ENCODE results near the gene MRGPRF.

Gene MRGPRF

GRCh38 chr11:68999093-68999747 lies 13.8 kb downstream of the MRGPRF start:
- Mint-ChIP-seq H3K9me3 (no peaks in the 10 kb centered on the region), H3K4me1 (ENCODE audit: low read depth) (no peaks in the 10 kb centered on the region), H3K27ac (no peak overlapping the region), H3K27me3 (peaks cover 21% of the 10 kb centered on the region), H3K4me3 (no peak overlapping the region), H3K36me3 (ENCODE audit: low read depth) (no peaks in the 10 kb centered on the region)
- intact Hi-C loops (cut with micrococcal nuclease), result no loop called here

- Mint-ChIP-seq H3K27me3 (peaks cover 24% of the 10 kb centered on the region), H3K4me3 (no peak overlapping the region), H3K9me3 (no peaks in the 10 kb centered on the region), H3K27ac (no peak overlapping the region), H3K4me1 (ENCODE audit: low read depth) (no peaks in the 10 kb centered on the region), H3K36me3 (ENCODE audit: low read depth) (no peaks in the 10 kb centered on the region)
- intact Hi-C loops (cut with micrococcal nuclease), result no loop called here
These were observed 14.6 kb downstream of the MRGPRF start for GRCh38 chr11:68998390-68998911.

GRCh38 chr11:68997995-68998348 lies 15.1 kb downstream of the MRGPRF start:
- H3K27me3 Mint-ChIP-seq, result peaks cover 27% of the 10 kb centered on the region

GRCh38 chr11:68997124-68997994 lies 15.7 kb downstream of the MRGPRF start:
- Mint-ChIP-seq H3K4me3 (no peak overlapping the region), H3K27ac (no peak overlapping the region), H3K9me3 (no peaks in the 10 kb centered on the region), H3K4me1 (ENCODE audit: low read depth) (no peaks in the 10 kb centered on the region), H3K27me3 (peaks cover 31% of the 10 kb centered on the region), H3K36me3 (ENCODE audit: low read depth) (no peaks in the 10 kb centered on the region)
- intact Hi-C loops (cut with micrococcal nuclease), result no loop called here

More at GRCh38 chr11:68997995-68998348, 15.1 kb downstream of the MRGPRF start:
- no peaks in the 10 kb centered on the region for H3K9me3 Mint-ChIP-seq
- no peaks in the 10 kb centered on the region for H3K36me3 Mint-ChIP-seq (ENCODE audit: low read depth)
- H3K27ac Mint-ChIP-seq, result no peak overlapping the region
- H3K4me1 Mint-ChIP-seq (ENCODE audit: low read depth), result no peaks in the 10 kb centered on the region
- intact Hi-C loops (cut with micrococcal nuclease), result no loop called here
- no peak overlapping the region for H3K4me3 Mint-ChIP-seq

- H3K4me1 Mint-ChIP-seq (ENCODE audit: low read depth), result no peaks in the 10 kb centered on the region
- H3K27me3 Mint-ChIP-seq, result peaks cover 36% of the 10 kb centered on the region
- no peaks in the 10 kb centered on the region for H3K9me3 Mint-ChIP-seq
- intact Hi-C loops (cut with micrococcal nuclease), result no loop called here
- H3K27ac Mint-ChIP-seq, result no peak overlapping the region
- no peak overlapping the region for H3K4me3 Mint-ChIP-seq
- no peaks in the 10 kb centered on the region for H3K36me3 Mint-ChIP-seq (ENCODE audit: low read depth)
These were observed 16.5 kb downstream of the MRGPRF start for GRCh38 chr11:68996376-68997123.

- H3K4me3 Mint-ChIP-seq, result no peak overlapping the region
- peaks cover 40% of the 10 kb centered on the region for H3K27me3 Mint-ChIP-seq
- no peaks in the 10 kb centered on the region for H3K9me3 Mint-ChIP-seq
These were observed 18.2 kb downstream of the MRGPRF start for GRCh38 chr11:68994894-68995285.

GRCh38 chr11:68994161-68994893 lies 18.7 kb downstream of the MRGPRF start:
- Mint-ChIP-seq H3K27me3 (peaks cover 44% of the 10 kb centered on the region), H3K4me1 (ENCODE audit: low read depth) (no peaks in the 10 kb centered on the region), H3K27ac (no peak overlapping the region), H3K9me3 (no peaks in the 10 kb centered on the region), H3K4me3 (no peak overlapping the region), H3K36me3 (ENCODE audit: low read depth) (no peaks in the 10 kb centered on the region)
- intact Hi-C loops (cut with micrococcal nuclease), result no loop called here

More at GRCh38 chr11:68994894-68995285, 18.2 kb downstream of the MRGPRF start:
- no peak overlapping the region for H3K27ac Mint-ChIP-seq
- intact Hi-C loops (cut with micrococcal nuclease), result no loop called here
- H3K36me3 Mint-ChIP-seq (ENCODE audit: low read depth), result no peaks in the 10 kb centered on the region
- no peaks in the 10 kb centered on the region for H3K4me1 Mint-ChIP-seq (ENCODE audit: low read depth)

GRCh38 chr11:68993546-68993945 lies 19.5 kb downstream of the MRGPRF start:
- Mint-ChIP-seq H3K4me3 (no peak overlapping the region), H3K36me3 (ENCODE audit: low read depth) (no peaks in the 10 kb centered on the region), H3K9me3 (no peaks in the 10 kb centered on the region), H3K27ac (no peak overlapping the region), H3K27me3 (peaks cover 42% of the 10 kb centered on the region), H3K4me1 (ENCODE audit: low read depth) (no peaks in the 10 kb centered on the region)
- intact Hi-C loops (cut with micrococcal nuclease), result no loop called here

- no peaks in the 10 kb centered on the region for H3K4me1 Mint-ChIP-seq (ENCODE audit: low read depth)
- intact Hi-C loops (cut with micrococcal nuclease), result no loop called here
These were observed 20.2 kb downstream of the MRGPRF start for GRCh38 chr11:68992743-68993255.

GRCh38 chr11:68990995-68991780 lies 21.9 kb downstream of the MRGPRF start:
- no peak overlapping the region for H3K4me3 Mint-ChIP-seq
- H3K27ac Mint-ChIP-seq, result no peak overlapping the region
- no peaks in the 10 kb centered on the region for H3K4me1 Mint-ChIP-seq (ENCODE audit: low read depth)
- peaks cover 9% of the 10 kb centered on the region for H3K9me3 Mint-ChIP-seq
- intact Hi-C loops (cut with micrococcal nuclease), result no loop called here
- peaks cover 55% of the 10 kb centered on the region for H3K27me3 Mint-ChIP-seq
- H3K36me3 Mint-ChIP-seq (ENCODE audit: low read depth), result no peaks in the 10 kb centered on the region

More at GRCh38 chr11:68992743-68993255, 20.2 kb downstream of the MRGPRF start:
- no peaks in the 10 kb centered on the region for H3K36me3 Mint-ChIP-seq (ENCODE audit: low read depth)
- H3K27ac Mint-ChIP-seq, result no peak overlapping the region
- no peak overlapping the region for H3K4me3 Mint-ChIP-seq
- H3K27me3 Mint-ChIP-seq, result peaks cover 48% of the 10 kb centered on the region
- no peaks in the 10 kb centered on the region for H3K9me3 Mint-ChIP-seq

- no peak overlapping the region for H3K27ac Mint-ChIP-seq
- H3K36me3 Mint-ChIP-seq (ENCODE audit: low read depth), result no peaks in the 10 kb centered on the region
- intact Hi-C loops (cut with micrococcal nuclease), result no loop called here
- no peaks in the 10 kb centered on the region for H3K4me1 Mint-ChIP-seq (ENCODE audit: low read depth)
- peaks cover 10% of the 10 kb centered on the region for H3K9me3 Mint-ChIP-seq
- no peak overlapping the region for H3K4me3 Mint-ChIP-seq
- H3K27me3 Mint-ChIP-seq, result peaks cover 62% of the 10 kb centered on the region
These were observed 23.0 kb downstream of the MRGPRF start for GRCh38 chr11:68989936-68990606.

- Mint-ChIP-seq H3K27me3 (peaks cover 63% of the 10 kb centered on the region), H3K4me1 (ENCODE audit: low read depth) (no peaks in the 10 kb centered on the region)
- intact Hi-C loops (cut with micrococcal nuclease), result no loop called here
These were observed 24.6 kb downstream of the MRGPRF start for GRCh38 chr11:68988491-68988890.

More at GRCh38 chr11:68988491-68988890, 24.6 kb downstream of the MRGPRF start:
- no peak overlapping the region for H3K4me3 Mint-ChIP-seq
- no peak overlapping the region for H3K27ac Mint-ChIP-seq
- peaks cover 10% of the 10 kb centered on the region for H3K9me3 Mint-ChIP-seq
- H3K36me3 Mint-ChIP-seq (ENCODE audit: low read depth), result no peaks in the 10 kb centered on the region
